HG02884 (cell line): ENCODE data around the gene AOC3.

Source experiments
- ATAC-seq: cut with Tn5 transposase; IDR thresholded peaks from one replicate; pipeline ENCODE4 v1.9.1; 2021; ENCODE audit warnings: mild to moderate bottlenecking, moderate library complexity; ENCODE audit not compliant: unreplicated experiment

The AOC3 gene

GRCh38 chr17:42850954-42851353, at the start of gene AOC3:
TSS of gene AOC3 (plus strand) at chr17:42851199. CDS start at chr17:42851344, 145 bp downstream.
- ATAC-seq, result no peak

GRCh38 chr17:42803074-42803883, 47.7 kb upstream of the AOC3 start:
- no peak for ATAC-seq

GRCh38 chr17:42804918-42805367, 46.1 kb upstream of the AOC3 start:
- no peak for ATAC-seq

- no peak for ATAC-seq
Measured at GRCh38 chr17:42806249-42806648, 44.8 kb upstream of the AOC3 start.

- no peak for ATAC-seq
Measured at GRCh38 chr17:42809250-42809649, 41.7 kb upstream of the AOC3 start.

GRCh38 chr17:42814633-42815399, 36.2 kb upstream of the AOC3 start:
- no peak for ATAC-seq

GRCh38 chr17:42817866-42818265, 33.1 kb upstream of the AOC3 start:
- no peak for ATAC-seq

- ATAC-seq, result no peak
Measured at GRCh38 chr17:42818379-42818778, 32.6 kb upstream of the AOC3 start.

- ATAC-seq, result no peak
Measured at GRCh38 chr17:42819939-42820535, 31.0 kb upstream of the AOC3 start.

GRCh38 chr17:42821176-42821575, 29.8 kb upstream of the AOC3 start:
- ATAC-seq, result no peak

GRCh38 chr17:42827472-42827871, 23.5 kb upstream of the AOC3 start:
- ATAC-seq, result no peak

- no peak for ATAC-seq
Measured at GRCh38 chr17:42830971-42831370, 20.0 kb upstream of the AOC3 start.

- ATAC-seq, result no peak
Measured at GRCh38 chr17:42832213-42832933, 18.6 kb upstream of the AOC3 start.

- peak; percentile 63 for ATAC-seq
Measured at GRCh38 chr17:42832934-42833766, 17.8 kb upstream of the AOC3 start, which contains the start of gene PSME3. TSS of gene PSME3 (plus strand) at chr17:42833397. CDS start at chr17:42833632, 235 bp downstream.

- ATAC-seq, result no peak
Measured at GRCh38 chr17:42833767-42834422, 17.1 kb upstream of the AOC3 start.

- ATAC-seq, result no peak
Measured at GRCh38 chr17:42835732-42836131, 15.3 kb upstream of the AOC3 start.

GRCh38 chr17:42841975-42842685, 8.9 kb upstream of the AOC3 start:
- ATAC-seq, result no peak

GRCh38 chr17:42843358-42843934, 7.6 kb upstream of the AOC3 start:
- no peak for ATAC-seq
